ENCODE measurements around the gene EEIG1.

EEIG1 gene

DNA sequence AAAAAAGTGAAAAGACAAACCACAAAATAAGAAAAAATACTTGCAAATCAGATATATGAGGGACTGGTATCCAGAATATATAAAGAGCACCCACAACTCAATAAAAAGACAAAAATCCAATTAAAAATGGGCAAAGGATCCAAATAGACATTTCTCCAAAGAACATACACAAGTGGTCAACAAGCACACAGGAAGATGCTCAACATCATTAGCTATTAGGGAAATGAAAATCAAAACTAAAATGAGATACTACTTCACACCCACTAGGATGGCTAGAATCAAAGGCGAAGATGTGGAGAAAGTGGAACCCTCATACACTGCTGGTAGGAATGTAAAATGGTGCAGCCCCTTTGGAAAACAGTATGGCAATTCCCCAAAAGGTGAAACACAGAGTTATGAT is 22.1 kb downstream of the EEIG1 start:
- DNase-seq = no peak

DNA sequence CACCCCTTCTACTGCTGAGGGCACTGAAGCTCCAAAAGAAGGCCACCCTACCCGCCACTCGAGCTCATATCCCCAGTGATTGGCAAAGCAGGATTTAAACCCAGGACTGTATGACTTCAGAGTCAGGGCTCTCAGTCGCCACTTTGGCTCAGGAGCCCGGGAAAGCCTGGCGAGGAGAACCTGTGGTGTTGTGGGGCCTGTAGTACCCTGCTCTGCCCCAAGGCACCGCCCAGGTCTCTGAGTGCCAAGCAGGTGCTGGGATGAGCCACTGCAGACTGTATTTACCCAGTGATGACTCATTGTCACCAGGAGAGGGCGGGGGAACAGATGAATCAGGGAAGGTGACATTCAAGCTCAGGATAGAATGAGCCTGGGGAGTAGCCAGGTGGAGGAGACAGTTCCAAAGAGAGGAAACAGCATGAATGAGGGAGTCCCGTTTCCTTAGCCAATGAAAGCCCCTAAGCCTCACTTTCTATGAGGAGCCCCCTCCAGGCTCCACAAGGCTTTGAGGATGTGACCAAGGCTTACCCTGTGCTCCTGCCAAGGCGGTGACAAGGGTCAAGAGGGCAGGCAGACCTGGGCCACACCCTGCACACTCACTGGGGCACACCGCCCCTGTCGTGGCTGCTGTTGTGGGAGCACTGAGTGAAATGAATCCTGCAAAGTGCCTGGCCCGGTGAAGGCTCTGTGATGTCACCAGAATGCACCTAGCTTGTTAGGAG is 25.3 kb downstream of the EEIG1 start:
- DNase-seq = peak; percentile 81

DNA sequence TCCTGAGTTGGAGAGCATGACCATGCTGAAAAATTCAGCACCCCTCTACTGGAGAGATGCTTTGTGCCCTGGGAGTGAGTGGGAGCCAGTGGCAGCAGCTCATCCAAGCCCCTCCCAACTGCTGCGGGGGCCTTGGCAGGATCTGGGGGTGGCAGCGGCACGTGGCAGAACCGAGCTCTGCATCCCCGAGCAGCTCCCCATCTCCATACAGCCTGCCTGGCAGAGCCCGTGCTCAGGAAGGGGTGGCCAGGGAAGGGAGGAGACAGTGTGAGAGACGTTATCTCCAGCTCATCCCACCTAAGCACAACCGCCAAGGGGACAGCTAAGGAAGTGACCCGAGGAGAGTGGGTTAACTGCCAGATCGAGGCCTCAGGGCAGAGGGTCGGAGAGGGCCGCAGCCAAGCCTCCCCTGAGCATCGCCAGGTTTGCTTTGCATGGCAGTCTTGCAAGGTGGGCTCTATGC is 25.9 kb downstream of the EEIG1 start:
- DNase-seq = no peak

DNA sequence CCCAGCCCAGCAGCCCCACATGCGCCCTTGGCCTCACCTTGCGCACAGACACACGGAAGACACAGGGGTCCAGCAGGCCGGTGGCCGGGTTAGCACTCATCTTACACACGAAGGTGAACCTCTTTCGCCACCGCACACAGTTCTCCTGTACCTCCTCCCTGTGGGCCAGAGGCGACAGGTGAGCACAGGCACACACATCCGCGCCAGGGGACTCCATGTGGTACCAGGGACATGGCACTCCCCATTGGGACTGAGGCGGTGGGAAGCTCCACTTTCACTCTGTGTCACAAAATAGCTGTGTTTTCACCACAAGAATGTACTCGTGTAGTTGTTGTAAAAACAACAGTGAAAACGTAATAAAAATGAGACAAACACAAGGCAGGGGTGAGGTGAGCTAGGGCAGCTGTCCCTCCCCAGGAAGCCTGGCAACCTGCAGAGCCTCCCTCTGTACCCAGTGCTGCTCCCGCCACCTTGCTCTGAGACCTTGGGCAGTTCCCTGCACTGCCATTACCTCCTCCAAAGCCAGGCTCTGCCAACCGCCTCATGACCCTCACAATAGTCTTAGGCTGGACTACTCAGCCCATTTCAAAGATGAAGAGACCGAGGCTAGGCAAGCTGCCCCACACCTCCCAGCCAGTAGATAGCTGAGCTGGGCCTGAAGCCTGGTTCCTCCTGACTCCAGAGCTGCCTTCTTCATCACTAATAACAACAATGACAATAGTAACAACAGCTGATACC is 26.9 kb downstream of the EEIG1 start:
- no peak for DNase-seq

DNA sequence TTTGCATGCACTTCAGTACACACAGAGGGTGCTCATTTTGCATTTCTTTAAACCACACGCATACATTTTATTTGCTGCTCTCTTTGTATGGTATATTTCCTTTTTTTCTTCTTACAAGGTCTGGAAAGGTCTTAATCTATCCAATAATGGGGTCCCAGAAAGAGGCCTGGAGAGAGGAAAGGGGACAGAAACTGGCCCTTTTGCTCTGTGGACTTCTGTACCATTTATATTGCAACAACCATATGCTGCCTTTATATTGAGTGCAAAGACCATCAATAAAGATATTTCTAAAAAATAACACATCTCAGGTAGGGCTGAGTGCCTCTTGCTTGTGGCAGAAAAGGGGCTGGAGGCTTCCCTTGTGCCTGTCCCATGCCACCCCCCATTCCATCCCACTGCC is 27.6 kb downstream of the EEIG1 start:
- DNase-seq = no peak

DNA sequence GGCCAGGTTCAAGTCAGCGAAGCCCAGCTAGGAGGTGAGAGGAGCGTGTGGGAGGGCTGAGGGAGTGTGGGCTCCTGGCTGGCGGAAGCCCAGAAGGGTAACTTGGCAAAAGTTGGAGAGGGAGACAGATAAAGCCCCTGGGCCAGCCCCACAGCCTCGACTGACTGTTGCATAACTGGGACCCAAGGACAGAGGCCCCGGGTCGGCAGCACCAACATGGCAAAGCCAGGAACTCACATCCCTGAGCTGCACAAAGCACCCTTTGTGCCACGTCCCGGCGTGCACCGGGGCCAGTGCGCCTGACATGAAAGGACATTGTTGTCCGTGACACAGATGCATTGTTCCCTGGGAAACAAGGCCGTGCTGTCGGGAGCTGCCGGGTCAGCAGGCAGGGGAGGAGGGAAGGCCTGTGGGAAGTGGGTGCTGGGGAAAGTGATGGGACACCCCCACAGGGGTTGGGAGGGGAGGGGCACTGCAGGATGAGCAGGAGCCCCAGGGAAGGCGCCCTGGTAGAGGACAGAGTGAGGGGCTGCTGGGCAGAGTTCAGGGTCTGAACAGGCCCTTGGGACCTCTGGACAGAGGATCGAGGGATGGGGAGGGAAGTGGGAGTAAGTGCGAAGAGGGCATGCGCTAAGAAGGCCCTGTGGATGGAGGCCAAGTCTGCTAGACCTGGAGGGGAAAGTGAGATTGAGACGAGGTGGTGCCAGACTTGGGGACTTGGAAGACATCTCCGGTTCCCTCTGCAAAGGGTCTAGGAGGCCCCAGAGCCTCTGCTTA is 30.1 kb downstream of the EEIG1 start:
- DNase-seq = no peak

DNA sequence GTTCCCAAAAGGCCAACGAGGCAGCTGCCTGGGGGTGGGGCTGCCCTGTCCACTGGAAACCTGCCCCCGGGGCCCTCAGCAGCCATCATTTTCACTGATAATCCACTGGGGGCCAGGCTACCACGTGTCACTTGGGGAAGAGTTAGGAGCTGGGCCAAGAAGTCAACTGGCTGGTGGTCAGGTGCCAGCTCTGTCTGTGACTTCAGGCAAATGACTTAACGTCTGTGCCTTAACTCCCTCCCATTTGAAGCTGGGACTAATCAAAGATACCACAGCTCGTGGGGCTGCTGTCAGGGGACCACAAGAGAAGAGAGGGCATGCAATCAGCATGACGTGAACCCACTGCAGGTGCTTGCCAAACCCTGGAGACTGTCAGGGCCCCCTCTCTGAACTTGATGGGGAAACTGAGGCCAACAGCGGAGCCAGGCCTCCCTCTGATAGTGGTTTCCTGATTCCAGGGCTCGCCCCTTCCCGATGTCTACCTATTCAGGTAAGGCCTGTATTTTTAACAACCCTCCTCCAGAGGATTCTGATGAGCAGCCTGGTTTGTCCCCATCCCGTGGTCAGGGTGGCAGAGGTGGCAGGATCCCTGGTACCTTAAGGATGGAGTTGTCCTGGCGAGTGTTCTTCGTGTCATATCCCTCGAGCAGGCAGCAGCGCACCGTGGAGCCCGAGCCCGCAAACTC is 30.8 kb downstream of the EEIG1 start:
- DNase-seq = no peak

DNA sequence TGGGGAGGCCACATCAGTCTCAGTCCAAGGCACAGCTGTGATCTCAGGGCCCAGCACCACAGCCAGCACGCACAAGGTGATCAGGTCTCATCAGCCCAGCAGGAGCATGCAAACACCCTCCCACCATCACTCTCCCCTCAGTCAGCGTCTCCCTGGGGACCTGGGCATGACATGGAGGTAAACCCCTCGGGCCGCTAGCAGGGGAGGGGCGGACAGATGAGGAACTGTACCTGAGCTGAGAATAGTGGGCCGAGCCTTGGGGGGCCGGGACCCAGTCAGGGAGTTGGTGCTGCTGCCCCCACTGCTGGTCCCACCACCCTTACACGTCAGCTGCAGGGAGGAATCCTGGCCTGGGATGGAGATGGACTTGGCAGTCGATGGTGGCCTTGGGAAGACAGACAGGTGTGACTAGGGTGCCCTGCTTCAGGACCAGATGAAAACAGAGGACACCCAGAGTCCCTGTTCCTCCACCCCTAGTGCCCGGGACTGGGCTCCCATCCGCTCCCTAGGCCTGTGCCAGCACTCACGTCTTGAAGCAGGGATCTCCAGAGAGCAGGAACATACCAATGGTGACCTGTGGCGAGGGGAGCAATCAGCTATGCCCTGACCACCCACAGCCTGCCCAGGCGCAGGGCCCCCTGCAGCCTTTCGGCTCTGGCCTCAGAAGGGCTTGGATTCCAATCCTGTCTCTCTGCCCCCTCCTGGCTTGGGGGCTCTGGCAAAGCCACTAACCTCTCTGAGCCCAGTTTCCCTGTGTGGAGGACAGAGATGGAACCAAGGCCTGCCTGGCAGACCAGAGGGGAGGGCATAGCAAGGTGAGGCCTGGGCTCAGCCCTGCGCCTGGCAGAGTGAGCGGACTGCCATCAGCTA is 32.7 kb downstream of the EEIG1 start:
- DNase-seq = no peak

DNA sequence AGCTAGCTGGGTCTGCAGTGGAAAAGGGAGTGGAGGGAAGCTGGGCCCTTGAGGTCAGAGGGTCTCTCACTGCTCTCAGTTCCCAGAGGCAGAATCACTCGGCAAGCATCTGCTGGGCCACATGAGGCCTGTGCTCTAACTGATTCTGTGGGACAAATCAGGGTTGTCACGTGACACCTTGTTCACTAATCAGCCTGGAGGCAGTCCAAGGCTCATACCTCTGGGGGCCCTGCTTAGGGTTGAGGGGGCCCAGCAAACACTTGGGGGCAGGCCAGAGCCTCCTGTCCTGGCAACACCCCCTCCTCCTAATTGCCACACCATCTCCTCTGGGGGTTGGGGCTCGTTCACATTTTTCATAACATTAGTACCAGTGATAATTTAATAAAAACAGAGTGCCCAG is 34.1 kb downstream of the EEIG1 start:
- DNase-seq = peak; percentile 19

DNA sequence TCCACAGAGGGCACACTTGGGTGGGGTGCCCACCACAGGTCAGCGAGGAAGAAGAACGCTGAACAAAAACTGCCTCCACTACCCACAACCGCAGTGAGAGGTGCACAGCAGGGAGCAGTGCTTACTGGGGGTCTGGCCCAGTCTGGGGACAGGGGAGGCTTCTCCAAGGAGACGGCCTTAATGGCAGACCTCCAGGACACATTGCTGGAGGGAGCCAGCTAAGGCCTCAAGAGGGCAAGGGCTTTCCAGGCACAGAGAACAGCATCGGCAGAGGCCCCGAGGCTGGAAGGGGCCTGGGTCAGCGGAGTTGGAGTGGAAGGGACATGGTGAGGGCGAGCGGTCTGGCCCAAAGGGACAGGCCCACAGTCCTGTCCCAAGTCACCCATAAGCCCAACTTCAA is 34.8 kb downstream of the EEIG1 start:
- DNase-seq = no peak

DNA sequence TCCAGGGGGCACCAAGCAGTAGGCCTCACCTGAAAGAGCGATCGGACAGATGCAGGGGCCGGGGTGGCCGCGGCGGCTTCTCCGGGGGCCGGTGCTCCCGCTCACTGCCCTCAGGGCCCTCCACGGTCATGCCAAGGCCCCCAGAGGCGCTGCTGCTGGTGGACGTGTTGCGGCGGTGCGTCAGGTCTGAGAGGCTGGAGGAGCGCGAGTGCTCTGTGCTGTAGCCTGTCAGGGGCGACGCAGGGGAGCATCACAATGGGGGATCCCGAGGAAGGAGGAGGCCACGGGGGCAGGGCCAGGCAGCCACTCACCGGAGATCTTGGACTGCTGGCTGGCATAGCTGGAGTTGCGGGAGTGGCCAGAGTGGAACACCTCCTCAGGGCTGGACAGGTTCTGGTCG is 35.5 kb downstream of the EEIG1 start:
- no peak for DNase-seq

DNA sequence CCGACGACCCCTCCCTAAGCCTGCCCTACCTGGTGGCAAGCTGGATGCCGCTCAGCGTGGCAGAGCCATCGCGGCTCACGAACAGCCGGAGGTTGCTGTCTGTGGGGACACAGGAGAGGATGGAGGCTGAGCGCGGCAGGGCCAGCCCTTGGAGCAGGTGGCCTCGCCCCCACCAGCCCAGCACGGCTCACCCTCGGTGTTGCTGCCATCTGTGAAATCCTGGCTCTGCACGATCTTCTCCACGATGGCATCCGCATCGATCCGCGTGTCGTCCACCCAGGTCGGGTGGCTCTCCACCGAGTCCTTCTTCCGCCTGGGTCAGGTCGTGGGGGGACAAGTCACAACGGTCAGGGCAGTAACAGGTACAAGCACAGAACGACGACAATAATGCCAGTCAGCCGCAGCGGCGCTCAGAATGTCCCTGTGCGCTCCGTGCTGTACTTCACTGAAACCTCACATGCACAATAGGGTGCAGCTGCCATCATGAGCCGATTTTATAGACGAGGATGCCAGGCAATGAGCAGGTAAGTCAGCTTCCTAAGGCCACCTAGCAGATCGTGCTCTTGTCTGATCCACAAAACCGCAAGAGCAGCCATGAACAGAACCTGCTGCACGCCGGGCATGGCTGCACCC is 36.1 kb downstream of the EEIG1 start:
- no peak for DNase-seq

DNA sequence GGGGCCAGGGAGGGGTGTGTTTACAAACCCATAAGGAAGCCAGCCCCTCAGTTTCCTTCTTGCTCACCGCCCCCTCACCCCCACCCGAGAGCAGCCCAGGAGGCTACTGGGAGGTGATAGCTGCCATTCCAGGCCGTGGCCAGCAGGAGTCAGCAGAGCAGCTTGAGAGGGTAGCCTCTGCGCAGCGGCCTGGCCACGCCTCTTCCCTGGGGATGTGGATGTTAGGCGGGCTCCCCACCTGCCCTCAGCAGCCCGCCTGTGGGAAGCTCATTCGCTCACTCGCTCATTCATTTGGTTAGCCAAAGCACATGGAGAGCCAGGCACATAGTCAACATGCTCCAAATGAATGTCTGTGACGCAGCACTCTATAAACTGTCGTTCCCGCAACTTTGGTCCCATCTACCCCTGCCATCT is 37.1 kb downstream of the EEIG1 start:
- DNase-seq = peak; percentile 93

DNA sequence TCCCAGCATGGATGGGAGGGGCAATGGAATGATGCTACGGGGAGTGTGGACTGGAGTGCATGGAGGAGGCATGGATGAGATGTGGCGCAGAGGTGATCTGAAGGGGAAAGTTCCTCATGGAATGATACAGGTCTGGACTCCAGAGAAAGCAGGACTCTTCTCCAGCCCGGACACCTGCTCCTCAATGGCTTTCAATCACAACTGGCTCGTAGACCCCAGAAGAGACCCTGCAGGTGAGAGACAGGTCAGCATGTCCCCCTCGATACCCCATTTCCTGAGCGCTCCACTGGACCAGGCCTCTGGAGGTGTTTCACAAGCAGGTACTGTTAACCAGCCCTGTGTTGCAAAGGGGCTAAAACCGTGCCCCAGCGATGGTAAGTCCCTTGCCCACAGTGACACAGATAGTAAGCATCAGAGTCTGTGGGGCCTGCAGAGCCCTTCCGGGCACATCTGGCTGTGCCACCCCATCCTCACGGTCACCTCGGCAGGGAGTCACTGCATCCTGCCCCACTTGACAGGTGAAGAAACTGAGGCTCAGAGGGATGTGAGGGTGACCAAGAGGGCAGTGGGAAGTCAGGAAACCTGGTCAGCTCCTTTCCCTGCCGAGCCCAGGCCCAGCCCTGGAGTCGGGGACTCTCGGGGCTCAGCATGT is 37.7 kb downstream of the EEIG1 start:
- DNase-seq = no peak

DNA sequence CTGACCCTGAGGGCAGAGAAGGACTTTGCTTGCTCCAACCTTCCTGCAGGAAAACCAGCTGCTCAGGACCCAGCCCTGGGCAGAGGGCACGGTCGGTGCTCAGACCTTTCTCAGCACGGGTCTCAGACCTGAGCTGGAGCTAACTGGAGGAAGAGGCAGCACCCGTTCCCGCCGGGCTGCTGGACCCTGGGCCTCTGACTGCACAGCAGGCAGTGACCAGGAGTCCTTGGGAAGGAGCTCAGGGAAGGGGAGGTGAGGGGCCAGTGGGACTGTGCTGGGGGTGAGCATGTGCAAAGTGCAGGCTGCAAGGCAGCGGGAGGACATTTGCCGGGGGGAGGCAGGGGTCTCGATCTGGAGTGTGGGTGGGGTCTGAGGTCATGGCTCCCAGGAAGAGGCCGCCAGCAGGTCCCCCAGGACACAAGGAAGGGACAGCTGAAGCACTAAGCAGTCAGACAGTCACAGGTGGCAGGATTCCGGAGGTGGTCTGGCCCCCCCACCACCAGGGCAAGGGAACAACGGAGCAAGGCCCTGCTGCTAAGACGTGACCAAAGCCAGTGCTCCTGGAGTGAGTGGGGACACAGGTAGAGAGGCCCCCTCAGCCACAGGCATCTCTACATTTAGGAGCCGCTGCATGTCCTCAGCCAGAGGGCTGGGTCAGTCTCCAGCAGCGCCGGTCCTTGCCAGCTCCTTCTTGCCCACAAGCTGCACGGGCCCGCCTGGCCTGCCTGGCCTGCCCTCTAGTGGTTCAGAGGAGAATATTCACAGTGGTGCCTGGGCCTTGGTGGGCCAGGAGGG is 38.4 kb downstream of the EEIG1 start:
- peak; percentile 77 for DNase-seq

DNA sequence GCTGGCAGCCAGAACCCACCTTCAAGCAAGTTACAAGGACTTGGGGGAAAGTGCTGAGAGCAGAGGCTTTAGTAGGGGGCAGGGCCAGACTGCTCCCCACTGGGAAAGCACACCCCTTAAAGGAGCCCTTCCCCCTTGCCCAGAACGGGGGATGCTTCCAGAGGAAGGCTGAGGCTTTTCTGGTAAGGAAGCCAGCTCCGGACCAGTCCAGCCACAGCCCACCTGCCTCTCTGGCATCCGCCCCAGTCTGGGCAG is 38.9 kb downstream of the EEIG1 start:
- DNase-seq = no peak

DNA sequence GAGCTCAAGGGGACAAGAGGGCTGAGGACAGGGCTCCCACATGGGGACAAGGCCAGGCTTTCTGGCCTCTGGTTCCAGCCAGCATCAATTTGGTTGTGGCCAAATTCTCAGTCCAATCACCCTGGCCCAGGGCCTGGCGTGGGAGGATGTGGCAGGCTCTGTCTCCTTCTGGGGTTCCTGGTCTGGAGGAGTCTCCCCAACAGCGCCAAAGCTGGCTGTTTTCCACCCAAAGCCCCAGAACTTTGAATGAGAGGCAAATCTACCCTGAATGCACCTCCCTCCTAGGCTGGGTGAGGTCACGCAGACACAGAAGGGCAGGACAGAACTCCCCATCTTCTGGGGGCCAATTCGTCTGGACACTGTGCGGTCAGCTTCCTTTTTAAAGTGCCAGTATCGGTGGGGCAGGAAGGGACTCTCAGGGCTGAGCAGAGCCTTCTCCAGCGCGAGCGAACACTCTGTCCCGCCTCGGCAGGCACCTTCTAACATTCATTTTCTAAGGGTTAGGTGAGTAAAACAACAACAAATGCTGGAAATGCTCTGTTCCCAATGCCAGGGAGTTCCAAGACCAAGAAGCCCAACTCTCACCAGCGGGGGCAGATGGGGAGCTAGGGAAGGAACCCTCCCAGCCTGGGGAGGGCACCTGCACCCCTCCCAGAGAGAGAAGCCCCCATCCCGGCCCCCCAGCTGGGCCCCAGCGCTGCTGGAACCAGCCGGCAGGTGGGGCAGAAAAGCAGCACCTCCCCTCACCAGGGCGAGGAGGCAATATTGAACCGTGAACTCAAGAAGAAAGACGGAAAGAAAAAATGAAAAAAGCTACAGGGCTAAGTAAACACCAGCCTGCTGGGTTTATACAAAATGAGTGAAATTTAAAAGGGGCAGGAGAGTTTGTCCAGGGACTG is 39.5 kb downstream of the EEIG1 start:
- DNase-seq = no peak

DNA sequence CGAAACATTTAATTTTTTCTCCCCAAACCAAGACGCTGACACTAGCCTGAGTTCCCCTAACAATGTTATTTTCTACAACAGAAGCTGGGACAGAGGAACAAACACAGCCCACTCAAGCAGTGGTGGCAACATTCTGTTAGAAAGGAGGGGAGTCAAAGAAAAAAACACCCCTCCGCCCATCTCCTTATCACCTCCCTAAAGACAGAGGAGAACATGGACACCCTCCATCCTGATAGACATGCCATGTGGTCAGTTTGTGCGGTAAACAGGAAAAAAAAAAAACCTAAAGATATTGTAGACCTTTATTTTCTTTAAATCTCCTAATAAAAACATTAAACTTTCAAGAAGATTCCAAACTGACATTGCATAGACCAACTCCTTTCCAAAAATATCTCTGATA is 40.2 kb downstream of the EEIG1 start:
- no peak for DNase-seq

DNA sequence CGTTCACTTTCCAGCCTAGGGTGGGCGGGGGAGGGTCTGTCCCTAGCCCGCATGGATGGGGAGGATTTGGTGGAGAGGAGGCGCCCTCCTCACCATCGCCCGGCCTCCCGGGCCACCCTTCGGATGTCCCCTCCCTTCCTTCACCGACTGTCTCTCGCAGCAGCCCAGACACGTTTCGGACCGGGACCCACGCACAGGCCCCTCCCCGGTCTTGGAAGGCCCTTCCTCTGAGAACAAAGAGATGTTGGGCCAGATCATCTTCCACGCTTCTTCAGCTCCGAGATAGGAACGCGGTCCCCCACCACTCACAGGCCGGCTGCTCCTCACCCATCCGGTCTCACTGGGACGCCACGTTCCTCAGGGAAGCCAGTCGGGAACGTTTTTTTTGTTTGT is 42.5 kb downstream of the EEIG1 start:
- DNase-seq = no peak
